DMS 273 treated with DMSO at 0.1 percent for 48 hours (cell line): ENCODE measurements around the gene SCPEP1.
A peak's percentile ranks its signal among the peaks of the same experiment; 100 is the strongest.
"Not testable (repeated sequence)": the region's sequence is repeated elsewhere in the genome, so short reads cannot be mapped to it uniquely, and the experiment has no call there.

Experiments
- DNase-seq: peaks from one replicate; lab custom pipeline; 2025; lab: John Stamatoyannopoulos, UW

Gene SCPEP1, protein sequence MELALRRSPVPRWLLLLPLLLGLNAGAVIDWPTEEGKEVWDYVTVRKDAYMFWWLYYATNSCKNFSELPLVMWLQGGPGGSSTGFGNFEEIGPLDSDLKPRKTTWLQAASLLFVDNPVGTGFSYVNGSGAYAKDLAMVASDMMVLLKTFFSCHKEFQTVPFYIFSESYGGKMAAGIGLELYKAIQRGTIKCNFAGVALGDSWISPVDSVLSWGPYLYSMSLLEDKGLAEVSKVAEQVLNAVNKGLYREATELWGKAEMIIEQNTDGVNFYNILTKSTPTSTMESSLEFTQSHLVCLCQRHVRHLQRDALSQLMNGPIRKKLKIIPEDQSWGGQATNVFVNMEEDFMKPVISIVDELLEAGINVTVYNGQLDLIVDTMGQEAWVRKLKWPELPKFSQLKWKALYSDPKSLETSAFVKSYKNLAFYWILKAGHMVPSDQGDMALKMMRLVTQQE

DNA sequence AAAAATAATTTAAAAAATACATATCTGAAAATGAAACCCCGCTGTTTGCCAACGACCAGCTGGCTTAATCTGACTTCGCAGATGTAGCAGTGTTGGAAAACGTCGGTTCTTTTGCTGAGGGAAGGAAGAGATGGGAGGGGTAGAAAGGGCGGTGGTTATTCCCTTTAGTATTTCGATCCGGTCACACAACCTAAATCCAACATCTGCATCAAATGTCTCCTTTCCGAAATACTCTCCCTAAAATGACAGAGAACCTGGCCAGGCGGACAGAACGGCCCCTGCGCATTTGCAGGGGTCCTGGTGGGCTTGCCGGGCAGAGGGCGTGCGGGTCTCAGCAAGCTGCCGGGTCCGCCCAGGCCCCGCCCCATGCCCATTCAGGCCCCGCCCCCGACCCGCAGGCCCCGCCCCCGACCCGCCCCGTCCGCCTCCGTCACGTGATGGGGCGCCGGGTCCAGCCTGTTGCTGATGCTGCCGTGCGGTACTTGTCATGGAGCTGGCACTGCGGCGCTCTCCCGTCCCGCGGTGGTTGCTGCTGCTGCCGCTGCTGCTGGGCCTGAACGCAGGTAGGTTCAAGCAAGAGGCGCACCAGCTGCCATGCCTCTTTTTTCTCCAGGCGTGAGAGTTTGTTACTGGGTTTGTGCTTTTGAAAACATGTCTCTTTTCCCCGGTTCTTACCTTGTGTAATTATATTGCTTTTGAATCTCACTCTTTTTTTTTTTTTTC, at the start of gene SCPEP1:
Gene SCPEP1 (plus strand): TSS at position 459 of the 723 bp plus-strand sequence. CDS start 29 bp downstream, at position 488.
- DNase-seq: peak; percentile 73

DNA sequence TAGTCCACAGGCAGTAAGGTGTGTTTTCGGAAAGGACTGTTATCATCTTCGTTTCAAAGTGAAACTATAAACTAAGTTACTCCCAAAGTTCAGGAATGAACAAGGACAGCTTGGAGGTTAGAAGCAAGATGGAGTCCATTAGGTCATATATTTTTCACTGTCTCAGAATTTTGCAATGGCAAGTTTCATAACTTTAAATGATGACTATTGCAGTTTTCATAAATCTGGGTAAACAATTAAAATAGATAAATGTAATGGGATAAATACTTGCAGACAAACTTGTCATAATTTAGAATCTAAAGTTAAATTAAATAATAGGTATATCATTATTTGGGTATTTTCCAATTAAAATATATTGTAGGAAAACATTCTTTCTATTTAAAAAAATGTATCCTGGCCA, 49.3 kb upstream of the SCPEP1 start:
- no peak for DNase-seq

DNA sequence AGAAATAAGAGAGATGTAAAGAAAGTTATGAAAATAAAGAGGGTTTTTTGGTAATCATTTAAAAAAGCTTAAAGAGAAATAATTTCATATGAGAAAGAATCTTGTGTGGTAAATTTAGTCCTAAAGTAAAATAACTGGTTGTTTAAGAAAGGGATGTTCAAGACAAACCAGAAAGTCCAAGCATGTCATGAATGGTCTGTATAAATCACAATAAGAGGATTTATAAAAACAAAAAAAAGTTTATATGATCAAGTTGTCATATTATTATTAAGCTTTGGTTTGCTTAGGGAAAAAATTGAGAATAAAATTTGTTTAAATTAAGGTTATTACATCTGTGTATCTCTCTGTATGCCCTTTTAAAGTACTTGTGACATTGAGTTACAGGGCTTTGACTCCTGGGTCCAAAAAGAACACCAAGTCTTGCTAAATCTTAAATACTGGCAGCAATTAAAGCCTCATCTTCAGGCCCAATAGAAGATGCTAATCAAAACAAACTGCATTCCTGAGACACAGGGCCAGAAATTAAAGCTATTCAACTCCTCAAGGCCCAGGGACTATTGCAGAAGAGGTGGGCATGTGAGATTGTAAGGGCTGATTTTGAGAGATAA, 48.5 kb upstream of the SCPEP1 start:
- DNase-seq: no peak

DNA sequence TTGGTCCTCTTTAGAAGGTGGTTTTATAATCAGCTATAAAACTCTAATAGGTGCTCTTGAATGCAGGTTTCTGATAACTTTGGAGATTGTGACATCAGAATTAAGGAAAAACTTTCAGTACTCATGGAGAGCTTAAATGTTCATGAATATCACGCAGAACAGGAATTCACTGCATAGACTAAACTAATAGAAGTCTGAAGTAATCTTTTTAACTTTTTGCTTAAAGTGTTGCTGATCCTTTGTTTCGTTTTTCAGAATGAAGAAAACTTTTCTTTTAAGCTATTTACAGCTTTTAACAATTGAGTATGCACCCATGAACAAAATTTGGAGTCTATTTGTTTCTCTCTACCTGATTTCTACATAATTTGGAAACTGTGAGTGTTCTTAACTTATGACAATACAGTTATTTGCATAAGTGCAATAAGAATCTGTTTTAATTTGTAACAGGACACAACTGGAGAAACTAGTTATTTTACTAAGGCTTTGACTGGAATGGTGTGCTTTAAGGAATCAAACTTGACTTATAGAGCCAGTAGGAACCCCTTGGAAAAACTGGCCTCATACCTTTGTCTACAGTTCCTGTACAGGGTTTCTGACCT, 47.1 kb upstream of the SCPEP1 start:
- DNase-seq: no peak

DNA sequence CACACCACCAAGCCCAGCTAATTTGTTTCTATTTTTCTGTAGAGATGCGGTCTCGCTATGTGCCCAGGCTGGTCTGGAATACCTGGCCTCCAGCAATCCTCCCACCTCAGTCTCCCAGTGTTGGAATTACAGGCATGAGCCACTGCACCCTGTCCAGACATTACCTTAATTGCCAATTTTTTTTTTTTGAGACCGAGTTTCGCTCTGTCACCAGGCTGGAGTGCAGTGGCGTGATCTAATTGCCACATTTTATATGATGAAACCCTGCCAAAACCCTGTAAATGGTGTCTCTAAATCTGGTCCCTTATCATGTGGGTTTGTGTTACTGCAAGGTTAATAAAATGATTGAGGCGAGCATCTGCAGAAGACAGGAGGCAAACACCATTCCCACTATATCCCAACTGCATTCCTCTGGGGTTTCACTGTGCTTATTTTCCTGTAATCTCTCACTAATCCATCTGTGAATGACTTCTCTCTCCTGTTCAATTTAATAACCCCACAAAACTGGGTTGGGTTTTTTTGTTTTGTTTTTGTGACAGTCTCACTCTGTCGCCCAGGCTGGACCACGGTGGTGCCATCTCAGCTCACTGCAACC, 44.7 kb upstream of the SCPEP1 start:
- DNase-seq: no peak

DNA sequence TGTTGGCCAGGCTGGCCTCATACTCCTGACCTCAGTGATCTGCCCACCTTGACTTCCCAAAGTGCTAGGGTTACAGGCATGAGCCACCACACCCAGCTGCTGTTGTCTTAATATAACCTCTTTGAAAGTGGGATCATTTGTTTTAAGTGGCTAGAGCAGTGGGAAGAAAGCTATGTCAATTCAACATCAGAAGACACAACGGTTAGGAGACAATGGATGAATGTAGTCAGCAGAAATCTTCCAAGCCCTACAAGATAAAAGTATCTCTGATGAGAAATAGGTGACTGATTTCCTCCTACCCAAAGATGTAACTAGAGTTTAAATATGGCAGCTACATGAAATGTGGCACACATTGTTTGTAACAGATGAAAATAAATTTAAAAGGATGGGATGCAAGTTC, 44.1 kb upstream of the SCPEP1 start:
- no peak for DNase-seq

DNA sequence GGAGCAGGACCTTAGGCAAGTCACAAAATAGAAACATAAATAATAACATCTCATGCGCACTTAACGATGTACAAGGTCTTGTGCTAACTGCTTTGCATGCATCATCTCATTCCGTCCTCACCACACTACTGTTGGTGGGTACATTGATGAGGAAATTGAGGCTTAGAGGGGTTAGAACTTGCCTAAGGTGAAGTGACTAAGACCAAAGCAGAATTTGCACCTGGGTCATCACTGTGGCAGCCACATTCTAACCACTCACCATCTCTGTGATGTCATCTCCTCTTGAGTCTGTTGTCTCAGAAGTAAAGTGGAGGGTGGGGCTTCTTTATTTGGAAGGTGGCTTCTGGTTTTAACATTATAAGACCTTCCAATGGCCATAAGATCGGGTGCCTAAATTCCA, 43.7 kb upstream of the SCPEP1 start:
- DNase-seq: no peak

DNA sequence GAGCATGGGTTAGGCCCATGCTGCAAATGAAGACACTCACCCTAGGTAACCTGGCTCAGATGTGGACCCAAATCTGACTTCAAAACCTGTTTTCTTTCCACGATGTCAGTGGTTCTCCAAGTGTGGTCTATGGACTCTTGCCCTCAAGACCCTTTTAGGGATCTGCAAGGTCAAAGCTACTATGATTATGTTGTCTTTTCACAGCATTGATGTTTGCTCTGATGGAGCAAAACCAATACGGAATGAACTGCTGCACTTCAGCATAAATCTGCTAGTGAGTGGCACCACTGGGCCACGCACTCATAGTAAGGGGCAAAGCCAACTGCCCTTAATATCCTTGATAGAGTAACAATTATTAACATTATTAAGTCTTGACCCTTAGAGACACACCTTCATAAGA, 42.5 kb upstream of the SCPEP1 start:
- DNase-seq: no peak

DNA sequence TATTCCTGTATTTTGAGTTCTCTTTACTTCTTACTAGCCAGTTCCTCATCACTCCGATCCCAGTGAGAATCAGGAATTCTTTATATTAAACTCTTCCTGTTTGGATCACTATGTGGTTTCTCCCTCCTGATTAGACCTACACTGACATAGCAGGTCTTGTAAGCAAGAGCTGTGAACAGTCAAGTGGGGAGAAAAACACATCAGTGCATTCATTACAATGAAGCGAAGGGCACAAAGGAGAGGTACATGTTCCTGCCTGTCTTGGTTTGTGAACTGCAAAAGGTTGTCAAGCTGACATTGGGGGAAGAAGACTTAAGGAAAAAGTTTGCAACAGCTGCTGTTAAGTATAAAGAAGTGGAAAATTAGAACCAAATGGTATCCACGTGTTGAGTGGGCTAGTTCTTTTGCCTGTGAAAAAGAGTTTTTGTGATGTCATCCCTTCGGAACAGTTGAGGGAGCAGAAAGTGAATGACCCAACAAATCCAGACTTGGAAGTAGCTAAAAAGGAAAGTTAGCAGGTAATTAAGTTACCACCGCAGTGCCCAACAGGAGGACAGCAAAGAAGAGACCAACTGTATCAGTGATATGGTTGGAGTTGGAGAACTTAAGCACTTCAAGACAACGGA, 41.1 kb upstream of the SCPEP1 start:
- DNase-seq: no peak

DNA sequence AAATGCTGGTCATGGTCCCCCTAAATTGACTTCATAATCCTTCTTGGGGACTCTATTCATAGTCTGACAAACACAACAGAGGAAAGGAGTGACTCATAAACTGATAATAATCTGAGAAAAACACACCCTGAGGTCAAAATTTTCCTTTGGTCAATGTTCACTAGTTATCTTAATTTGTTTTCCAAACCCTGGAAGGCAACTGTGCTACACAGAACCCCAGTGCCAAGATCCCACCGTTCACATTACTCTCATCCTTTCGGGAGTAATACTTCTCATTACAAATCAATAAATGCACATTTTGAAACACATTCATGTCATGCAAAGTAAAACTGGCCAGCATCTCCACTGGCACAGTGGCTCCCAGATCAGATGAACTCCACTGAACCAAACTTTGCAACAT, 40.2 kb upstream of the SCPEP1 start:
- DNase-seq: no peak

DNA sequence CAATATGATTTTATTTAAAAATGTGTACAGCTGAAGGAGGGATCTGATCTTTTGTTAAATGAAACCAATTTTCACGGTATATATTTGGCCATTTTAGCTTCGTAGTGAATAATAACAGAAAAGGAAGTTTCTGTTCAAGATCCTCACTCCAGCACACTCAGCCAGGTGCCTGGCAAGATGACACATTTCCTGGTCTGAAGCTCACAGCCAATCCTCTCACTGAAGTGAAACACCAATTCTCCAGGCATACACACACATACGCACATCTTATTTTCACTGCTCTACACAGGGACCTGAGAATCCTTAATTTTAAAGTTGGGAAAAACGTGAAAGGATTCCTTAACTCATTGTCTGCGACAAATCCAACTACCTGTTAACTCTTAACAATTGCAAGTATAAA, 39.7 kb upstream of the SCPEP1 start:
- DNase-seq: not testable (repeated sequence)

DNA sequence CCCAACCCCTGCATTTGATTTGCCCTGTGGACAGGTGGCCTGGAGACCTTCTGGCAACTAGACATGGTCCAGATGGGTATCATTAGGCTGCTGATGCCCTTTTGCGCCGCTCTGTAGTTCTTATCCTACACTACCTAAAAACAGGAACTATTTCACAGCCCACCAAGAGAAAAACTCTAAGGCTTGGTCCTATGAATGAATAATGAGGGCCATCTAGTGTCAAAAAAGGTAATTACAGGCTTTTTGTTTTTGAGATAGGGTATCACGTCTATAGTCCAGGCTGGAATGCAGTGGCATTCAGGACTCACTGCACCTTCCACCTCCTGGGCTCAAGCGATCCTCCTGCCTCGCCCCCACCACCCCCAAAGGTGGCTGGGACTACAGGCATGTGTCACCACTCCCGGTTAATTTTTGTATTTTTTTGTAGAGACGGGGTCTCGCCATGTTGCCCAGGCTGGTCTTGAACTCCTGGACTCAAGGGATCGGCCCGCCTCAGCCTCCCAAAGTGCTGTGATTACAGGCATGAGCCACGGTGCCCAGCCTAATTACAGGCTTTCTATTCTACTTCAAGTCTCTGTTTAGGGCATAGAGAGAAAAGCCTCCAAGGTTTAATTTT, 38.0 kb upstream of the SCPEP1 start:
- DNase-seq: peak; percentile 33

DNA sequence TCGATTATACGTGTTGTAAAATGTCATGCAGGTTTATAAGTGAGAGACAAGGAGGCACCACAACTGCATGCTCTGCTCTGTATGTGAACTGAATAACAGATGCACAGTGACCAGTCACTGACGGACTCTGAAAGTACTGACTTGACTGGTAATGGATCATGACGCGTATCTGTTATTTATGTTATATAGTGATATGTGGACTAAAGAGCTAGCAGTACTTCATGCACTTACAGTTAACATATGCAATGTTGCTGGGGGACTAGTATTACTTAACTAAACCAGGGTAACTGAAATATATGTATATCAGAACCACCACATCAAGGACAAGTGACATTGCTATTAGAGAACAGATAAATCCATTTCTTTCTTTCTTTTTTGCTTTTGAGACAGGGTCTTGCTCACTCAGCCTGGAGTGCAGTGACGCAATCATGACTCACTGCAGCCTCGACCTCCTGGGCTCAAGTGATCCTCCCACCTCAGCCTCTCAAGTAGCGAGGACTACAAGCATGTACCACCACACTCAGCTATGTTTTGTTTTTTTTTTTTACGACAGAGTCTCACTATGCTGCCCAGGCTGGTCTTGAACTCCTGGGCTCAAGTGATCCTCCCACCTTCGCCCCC, 34.3 kb upstream of the SCPEP1 start:
- no peak for DNase-seq

DNA sequence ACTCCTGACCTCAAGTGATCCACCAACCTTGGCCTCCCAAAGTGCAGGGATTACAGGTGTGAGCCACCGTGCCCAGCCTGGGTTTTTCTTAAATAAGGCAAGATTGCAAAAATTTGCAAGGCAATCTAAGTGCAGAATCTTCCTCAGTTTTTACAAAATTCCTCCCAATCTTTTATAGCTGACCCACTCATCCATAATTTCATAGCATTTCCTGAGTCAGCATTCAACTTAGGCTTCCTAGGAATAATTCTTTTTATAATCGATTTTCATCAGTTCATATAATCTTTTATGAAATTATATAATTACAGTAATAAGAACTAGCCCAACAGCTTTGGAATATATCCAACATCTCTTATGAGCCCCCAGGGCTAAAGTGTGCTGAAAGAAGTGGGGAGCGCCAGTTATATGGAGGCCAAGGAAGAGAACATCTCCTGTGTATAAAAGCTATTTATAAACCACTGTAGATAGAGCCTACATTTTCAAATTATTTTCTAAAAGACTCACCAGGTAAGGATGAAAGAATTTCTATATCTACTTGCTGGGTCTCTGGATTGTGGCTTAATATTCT, 31.9 kb upstream of the SCPEP1 start:
- no peak for DNase-seq

DNA sequence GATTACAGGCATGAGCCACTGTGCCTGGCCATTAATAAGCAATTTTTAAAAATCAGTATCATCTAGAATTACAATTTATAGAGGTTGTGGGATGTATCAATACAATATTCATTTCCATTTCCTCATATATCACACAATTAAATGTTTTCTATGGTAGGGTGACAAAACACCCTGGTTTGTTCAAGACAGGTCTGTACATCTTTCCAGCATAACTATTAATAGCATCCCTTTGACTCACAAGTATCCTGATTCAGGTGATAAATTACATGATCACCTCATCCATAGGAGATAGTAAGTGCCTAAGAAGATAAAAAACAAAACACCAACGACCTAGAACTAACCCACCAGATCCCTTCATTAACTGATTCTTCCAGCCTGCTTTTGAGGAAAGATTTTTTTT, 30.2 kb upstream of the SCPEP1 start:
- DNase-seq: no peak

DNA sequence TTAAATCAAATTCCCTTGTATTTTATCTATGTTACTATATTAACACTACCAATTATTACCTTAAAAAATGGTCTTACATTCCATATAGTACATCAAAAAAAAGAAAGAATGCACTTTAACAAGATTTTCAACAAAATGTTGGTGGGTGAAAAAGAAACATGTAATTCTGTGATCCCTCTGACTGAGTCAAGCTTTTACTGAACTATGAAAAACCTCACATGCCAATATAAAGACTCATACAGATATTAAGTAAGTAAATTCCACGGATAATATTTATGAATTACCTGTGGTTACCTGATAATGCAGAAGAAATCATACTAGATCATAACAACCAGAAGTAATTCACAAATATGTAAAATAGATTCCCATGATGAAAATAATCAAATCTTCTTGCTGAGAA, 29.4 kb upstream of the SCPEP1 start:
- DNase-seq: no peak

DNA sequence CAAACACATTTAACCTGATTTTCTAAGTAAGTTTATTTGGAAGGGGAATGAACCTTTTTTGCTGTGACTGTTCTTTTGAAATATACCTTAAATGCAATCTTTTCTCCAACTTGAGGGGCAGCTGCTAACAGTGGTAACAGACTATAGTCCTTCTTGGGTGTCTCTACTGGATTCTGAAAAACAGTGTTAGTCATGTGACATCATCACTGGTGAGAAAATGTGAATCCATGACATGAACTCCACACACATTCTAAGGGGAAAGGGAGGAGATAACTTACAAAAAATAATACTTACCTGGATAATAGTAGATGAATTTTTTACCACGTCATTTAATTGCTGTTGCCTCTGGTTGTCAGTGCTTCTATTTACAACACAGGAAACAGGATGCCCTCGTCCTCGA, 28.3 kb upstream of the SCPEP1 start:
- DNase-seq: no peak

DNA sequence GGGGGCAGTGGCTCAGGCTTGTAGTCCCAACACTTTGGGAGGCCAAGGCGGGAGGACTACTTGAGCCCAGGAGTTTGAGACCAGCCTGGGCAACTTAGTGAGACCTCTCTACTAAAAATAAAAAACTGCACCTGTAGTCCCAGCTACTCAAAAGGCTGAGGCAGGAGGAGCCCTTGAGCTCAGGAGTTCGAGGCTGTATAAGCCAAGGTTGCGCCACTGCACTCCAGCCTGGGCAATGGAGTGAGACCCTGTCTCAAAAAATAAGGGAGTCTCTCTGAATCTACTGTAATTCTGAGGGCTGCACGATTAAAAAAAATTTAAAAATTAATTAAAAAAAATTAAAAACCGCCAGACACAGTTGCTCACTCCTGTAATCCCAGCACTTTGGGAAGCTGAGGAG, 20.9 kb upstream of the SCPEP1 start:
- no peak for DNase-seq

DNA sequence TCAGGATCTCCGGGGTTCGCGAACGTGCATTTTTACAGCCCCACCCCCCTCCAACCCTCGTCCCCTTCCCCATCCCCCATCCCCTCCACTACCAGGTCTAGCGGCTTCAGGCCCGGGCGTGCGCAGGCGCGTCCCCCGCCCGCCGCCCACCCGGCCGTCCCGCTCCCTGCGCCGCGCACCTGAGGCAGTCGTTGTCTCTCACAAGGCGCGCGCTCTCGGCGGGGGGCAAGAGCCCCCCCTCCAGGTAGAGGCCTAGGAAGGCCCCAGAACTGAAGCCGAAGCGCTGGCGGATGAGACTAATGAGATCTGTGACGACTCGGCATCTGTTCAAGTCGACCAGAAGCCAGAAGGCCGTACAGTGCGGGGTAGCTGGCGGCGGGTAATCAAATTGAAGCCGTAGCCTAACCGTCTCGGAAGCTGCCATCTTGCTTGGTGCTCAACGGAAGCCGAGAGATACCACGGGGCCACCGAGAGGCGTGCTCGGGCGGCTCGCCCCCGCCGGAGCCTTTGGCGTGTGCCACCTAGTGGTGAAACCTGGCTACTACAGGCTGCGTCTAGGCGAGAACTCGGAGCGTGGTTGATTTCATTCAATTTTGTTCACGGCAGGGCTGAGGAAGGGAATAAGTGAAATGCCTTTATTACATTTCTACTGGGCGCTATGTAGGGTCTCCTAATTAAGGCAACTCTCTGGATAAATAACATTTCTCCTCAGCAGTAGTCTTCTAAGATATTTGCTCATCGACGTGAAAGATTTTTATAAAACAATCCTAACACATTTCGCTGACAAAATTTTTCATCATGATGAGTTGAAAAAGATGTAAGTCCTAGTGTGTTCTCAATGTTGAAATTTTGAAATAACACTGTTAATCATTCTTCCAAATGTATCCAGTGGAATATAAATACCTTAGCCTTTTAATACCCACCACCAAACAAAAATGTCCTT, 17.1 kb upstream of the SCPEP1 start, which contains the start of gene COIL:
Gene COIL (minus strand): TSS at position 455 of the 943 bp plus-strand sequence. CDS start 31 bp downstream, at position 424.
- DNase-seq: peak; percentile 67
